Measurements from ENCODE around the gene RBBP9.
"Not testable (repeated sequence)": the region's sequence is repeated elsewhere in the genome, so short reads cannot be mapped to it uniquely, and the experiment has no call there.

Gene RBBP9

DNA sequence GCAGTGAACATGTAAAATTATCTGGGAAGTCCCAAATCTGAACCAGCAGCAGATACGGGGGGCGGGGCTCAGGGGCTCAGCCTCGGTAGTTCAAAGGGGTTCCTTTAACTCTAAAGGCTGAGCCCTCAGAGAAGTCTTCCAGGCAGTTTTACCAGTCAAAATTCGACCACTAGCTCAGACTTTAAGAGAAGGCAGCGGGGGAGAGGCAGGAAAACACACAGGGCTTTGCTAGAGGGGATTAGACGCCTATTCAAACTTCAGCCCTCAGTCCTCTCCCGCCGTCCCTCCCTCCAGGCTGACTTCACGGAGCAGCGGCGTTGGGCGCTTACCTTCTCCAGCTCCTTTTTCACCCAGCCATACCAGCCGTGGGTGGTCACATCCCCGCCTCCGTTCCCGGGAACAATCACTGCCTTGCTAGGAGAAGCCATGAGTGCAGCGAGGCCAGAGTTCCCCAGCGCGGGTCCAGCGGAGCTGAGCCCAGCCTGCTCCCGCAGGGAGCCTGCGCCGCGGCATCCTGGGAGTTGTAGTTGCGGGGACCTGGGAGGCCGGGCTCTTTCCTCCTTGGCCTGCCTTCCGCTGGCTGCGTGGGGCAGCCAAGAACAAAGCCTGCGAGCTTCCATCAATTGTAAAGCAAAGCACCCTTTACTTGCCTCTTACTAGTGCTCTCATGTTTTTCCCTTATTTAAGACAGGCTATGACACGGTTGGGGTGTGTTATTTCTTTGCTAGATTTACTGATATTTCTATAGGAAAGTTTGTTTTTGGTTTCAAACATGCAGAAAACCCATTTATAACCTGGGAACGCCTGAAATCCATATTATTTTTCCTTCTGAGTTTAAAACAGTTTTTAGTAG, at the start of gene RBBP9:
Gene RBBP9 (minus strand): TSS at position 486 of the 853 bp plus-strand sequence. CDS start 58 bp downstream, at position 428.
- DNase-seq (ENCODE audit: low read depth in 2 of 2) = peak; percentile 34 to 63

DNA sequence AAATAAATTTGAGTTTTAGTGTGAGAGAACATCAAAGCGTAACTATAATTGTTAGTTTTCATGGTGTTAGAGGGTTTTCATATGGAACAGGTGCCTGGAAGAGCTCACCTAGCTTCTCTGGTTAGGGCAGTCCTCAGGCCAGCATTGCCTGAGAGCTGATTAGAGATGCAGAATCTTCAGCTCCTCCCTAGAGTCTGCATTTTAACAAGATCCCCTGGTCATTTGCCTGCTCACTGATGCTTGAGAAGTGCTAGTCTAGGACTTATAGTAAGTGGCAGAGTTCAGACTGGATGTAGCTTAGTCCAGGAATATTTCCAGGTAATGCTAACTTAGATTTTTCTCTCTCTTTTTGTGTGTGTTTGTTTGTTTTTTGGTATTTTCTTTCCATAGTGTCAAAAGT, 48.5 kb upstream of the RBBP9 start:
- DNase-seq (ENCODE audit: low read depth in 2 of 2) = no peak

DNA sequence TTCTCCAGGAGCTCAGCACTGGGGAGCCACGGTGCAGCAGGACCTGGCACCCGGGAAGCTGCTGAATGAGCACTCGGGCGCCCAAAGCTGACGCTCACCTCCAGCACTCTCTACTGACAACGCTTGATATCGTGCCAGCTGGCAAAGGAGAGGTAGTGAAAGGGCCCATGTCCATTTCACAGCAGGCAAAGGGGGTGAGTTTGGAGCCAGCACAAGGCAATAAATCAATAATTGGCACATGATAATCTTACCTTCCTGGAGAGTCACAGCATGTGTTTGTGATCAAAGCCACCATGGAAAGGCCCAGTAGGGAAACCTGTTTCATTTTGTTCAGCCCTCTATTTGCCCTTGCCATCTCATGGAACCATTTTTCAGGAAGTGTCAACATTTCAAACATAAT, 46.9 kb upstream of the RBBP9 start:
- DNase-seq (ENCODE audit: low read depth in 2 of 2) = no peak

DNA sequence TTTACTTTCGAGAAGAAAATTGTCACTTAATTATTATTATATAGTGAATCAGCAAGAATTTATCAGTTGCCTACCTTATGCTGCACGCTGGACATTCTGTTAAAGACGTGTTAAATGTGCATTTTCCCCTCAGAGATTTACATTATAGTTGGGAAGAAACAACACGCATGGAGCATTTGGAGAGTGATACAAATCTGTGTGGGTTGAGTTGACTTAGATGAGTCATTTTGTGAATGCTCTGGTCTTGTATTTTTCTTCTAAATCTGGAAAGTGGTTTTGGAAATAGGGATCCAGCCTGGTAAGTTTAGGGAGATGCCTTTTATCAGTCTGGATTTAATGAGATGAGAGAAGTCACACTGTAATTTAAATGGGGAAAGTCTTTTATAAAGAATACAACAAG, 46.2 kb upstream of the RBBP9 start:
- no peak for DNase-seq (ENCODE audit: low read depth in 2 of 2)

DNA sequence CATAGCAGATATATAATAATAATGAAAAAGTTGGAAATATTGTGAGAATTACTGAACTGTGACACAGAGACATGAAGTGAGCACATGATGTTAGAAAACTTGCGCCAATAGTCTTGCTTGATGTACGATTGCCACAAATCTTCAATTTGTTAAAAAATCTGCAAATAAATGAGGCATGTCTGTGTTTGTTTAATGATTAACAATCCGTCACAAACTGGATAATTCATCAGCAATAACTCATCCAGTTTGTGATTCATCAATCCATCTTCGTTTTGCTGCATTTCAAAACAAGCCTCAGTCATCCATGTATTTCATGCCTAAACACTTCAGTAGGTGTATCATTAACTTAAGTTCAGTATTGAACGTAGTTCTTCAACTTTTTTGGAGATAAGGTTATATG, 44.7 kb upstream of the RBBP9 start:
- no peak for DNase-seq (ENCODE audit: low read depth in 2 of 2)

DNA sequence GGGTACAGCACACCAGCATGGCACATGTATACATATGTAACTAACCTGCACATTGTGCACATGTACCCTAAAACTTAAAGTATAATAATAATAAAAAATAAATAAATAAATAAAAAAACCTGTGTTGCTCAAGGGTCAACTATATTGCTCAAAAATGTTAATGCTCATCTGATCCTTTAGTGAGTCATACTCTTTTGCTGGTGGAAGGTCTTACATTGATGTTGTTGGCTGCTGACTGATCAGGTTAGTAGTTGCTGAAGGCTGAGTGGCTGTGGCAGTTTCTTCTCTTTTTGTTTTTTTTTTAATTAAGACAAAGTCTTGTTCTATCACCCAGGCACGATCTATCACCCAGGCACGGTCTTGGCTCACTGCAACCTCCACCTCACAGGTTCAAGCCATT, 40.6 kb upstream of the RBBP9 start:
- DNase-seq (ENCODE audit: low read depth in 2 of 2) = no peak

DNA sequence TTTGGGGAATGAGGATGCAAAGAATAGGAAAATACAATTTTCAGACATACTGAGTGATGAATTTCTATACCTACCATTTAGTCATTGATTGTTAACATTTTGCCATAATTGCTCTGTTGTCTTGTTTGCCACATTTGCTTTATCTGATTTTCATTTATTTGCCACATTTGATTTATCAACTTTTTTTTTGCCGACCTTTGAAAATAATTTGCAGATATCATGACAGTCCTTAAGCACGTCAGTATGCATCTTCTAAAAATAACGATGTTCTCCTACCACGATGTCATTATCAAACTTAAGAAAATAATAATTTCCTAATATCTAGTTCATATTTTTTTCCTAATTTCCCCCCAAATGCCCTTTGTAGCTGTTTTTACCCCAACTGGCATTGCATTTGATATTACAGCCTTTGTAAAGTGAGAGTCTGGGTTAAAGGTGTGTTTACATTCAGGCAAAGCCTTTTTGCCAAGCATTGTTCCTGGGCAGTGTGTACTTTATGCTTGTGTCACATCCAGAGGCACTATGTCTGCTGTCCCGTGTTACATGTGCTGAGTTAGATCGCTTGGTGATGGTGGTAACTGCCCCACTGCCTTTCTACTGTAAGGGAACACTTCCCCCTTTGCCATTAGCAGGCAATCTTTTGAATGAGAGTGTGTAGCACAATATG, 37.1 kb upstream of the RBBP9 start:
- DNase-seq (ENCODE audit: low read depth in 2 of 2) = no peak

DNA sequence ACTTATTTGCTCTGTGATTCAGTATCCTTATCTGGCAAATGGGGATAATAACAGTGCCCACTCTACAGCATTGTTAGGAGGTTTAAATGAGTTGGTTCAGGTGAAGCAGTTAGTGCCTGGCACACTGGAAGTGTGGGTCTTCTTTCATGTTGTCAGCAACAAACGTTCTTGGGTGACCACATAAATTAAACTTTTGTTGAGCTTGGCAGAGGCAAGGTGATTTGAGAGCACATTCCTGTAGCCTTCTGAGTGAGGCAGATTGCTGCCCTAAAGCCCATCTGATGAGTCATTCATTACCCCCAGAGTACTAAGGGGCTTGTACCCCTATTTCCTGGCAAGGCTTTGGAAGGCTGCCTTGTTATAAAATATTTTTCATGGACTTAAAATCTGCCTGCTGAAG, 36.5 kb upstream of the RBBP9 start:
- DNase-seq (ENCODE audit: low read depth in 2 of 2) = no peak

DNA sequence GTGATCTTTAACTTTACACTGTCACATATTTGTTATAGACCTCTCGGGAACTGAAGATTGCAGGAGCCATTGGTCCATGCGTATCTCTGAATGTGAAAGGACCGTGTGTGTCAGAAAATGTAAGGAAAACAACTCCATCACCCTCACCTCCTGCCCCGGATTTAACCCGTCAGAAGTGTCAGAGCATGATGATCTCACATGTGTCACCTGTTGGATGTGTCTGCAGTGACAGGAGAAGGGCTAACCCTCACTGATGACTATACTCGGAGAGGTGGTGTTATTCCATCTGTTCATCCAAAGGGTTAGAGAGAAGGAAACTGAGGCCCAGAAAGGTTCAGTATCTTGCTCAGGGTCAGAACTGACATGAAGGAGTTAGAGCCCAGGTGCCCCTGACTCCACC, 35.6 kb upstream of the RBBP9 start:
- DNase-seq (ENCODE audit: low read depth in 2 of 2) = no peak

DNA sequence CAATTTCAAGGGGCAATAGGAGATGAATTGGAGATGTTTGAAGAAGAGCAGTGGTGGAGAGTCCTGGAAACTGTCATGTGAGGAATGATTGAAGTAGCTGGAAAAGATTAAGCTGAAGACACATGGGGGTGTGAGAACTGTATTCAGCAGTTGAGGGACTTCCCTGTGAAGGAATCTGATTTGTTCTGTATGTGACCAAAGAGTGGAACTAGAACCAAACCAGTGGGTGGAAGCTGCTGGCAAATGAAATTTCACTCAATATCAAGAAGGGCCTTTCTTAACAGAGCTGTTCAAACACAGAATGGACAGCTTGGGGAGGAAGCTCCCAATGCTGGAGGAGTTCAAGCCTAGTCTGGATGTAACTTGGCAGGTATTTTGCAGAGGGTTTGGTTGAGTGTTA, 32.0 kb upstream of the RBBP9 start:
- DNase-seq (ENCODE audit: low read depth in 2 of 2) = no peak

DNA sequence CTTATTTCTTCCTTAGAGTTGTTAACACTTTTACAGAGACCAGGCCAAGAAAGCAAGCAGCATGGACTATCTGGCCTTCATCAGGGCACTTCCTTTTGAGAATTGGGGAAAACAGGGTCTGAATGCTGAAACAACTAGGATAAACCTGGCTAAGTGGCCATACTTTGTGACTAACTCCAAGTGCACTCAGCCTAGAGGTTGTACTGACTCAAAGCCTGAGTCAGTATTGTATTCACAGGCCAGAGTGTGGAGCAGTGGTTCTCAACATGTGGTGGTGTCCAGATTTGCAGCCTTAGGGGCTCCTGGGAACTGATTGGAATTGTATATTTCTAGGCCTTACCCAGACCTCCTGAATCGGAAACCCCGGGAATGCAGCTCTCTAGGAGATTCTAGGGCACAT, 30.8 kb upstream of the RBBP9 start:
- no peak for DNase-seq (ENCODE audit: low read depth in 2 of 2)

DNA sequence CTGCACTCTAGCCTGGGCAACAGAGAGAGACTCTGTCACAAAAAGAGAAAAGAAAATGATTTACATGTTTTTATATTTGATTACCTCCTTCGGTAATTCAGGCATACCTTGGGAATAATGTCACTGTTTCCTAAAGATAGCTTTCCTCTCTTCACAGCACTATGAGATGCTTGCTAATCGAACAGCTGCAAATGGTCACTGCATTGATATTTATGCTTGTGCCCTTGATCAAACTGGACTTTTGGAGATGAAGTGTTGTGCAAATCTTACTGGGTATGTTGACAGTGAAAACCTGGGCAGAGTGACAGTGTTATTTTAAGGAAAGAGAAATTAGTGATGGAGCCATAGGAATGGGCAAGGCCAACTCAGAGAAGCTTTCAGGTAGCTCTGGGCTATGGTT, 30.3 kb upstream of the RBBP9 start:
- DNase-seq (ENCODE audit: low read depth in 2 of 2) = no peak

DNA sequence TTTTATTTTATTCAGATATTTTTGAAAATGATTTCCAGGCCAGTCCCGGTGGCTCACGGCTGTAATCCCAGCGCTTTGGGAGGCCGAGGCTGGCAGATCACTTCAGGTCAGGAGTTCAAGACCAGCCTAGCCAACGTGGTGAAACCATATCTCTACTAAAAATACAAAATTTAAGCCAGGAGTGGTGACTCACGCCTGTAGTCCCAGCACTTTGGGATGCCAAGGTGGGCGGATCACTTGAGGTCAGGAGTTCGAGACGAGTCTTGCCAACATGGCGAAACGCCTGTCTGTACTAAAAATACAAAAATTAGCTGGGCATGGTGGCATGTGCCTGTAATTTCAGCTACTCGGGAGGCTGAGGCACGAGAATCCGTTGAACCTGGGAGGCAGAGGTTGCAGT, 29.7 kb upstream of the RBBP9 start:
- DNase-seq (ENCODE audit: low read depth in 2 of 2) = not testable (repeated sequence)

DNA sequence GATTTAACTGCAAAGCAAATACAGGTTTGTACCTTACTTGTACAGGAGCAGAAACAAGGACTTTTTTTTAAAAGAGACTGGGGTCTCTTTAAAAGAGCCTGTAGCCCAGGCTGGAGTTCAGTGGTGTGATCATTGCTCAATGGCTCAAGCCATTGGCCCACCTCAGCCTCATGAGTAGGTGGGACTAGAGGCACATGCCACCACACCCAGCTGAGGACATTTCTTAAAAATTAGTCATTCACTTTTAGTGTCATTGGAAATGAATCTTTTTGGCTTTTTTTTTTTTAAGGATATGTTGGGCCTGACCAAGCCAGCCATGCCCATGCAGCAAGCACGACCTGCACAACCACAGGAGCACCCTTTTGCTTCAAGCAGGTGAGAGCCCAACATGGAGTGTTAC, 27.6 kb upstream of the RBBP9 start:
- DNase-seq (ENCODE audit: low read depth in 2 of 2) = no peak

DNA sequence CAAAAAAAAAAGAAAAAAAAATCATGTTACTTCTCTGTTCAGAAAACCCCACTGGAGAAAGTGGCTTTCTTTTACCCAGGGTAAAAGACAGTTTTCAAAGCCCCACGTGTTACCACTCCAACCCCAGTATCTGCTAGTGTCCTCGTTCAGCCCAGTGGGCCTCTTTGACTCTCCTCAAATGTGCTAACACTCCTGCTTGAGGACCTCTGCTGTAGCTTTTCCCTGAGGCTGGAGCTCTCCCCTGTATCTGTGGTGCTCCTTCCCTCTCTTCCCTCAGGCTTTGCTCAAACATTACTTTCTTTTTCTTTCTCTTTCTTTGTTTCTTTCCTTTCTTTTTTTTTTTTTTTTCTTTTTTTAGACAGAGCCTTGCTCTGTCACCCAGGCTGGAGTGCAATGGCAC, 26.0 kb upstream of the RBBP9 start:
- no peak for DNase-seq (ENCODE audit: low read depth in 2 of 2)

DNA sequence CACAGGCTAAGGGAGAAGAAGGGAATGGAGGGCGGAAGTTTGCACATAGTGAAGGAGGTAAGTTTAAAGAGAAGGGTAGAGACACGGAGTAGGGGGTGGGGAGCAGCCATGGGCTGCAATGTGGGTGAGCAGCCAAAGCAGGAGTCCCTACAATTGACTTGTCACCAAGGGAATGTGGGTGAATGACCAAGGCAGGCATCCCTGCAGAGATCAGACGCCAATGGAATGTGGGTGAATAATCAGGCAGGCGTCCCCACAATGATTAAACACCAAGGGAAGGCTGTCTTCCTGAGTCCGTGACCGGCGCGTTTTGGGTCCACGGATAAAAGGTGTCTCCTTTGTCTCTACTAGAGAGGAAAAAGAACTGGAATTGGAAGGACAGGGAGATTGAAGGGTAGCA, 25.0 kb upstream of the RBBP9 start:
- not testable (repeated sequence) for DNase-seq (ENCODE audit: low read depth in 2 of 2)

DNA sequence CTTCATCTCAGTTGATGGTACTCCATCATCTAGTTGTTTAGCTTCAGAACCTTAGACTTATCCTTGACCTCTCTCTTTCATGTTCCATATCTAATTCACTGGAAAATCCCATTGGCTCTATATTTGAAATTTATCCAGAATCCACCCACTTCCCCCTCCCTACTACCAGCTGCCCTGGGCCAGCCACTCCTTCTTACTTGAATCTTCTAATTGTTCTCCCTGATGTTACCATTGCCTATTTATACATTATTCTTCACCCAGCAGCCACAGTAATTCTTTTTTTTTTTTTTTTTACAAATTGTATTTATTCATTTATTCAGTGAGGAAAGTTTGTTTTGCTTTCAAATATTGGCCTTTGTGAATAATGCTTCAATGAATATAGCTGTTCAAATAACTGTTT, 18.9 kb upstream of the RBBP9 start:
- no peak for DNase-seq (ENCODE audit: low read depth in 2 of 2)

DNA sequence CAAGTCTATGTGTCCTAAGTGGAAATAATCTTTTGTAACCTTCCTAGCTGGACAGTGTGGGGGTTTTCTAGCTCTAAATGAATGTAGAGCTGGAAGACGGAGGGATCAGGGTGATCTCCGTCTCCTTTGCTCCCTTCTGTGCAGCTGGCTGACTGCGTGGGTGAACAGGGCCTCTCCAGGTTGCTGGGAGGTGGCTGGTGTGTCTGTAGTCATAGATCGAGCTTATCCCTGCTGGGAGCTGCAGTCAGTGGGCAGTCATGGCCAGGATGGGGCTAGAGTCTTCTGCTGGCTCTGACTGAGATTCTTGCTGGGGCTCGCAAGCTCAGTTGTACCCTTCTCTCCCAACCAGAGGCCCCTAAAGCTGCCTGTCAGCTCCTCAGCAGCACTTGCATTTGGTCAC, 17.1 kb upstream of the RBBP9 start:
- DNase-seq (ENCODE audit: low read depth in 2 of 2) = no peak

DNA sequence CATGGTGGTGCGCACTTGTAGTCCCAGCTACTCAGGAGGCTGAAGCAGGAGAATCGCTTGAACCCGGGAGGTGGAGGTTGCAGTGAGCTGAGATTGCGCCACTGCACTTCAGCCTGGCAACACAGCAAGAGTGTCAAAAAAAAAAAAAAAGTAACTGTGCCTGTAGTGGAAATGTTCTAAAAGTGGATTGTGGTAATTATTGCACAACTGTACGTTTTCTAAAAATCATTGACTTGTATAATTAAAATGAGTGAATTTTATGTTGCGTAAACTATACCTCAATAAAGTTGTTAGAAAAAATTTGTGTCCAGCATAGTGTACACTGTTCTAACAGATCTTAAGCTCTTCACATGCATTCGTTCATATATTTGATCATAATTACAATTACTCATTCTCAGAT, 16.2 kb upstream of the RBBP9 start:
- no peak for DNase-seq (ENCODE audit: low read depth in 2 of 2)

DNA sequence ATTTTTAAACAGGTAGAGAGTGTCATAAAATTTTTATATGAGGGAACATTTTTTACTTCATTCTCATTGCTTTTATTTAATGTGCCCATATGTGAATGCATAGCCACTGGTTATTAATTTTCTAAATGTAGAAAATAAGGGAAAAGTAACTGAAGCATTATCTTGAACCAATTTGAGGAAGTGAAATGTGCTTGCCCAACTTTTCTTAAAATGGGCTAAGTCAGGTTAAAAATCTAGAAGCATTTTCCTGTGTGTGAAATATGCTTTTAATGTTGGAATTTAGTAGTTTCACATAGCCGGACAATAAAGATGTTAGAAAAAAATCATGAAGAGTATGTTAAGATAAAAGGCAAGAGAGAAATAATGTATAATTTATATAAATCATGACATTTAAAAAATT, 14.5 kb upstream of the RBBP9 start:
- no peak for DNase-seq (ENCODE audit: low read depth in 2 of 2)

DNA sequence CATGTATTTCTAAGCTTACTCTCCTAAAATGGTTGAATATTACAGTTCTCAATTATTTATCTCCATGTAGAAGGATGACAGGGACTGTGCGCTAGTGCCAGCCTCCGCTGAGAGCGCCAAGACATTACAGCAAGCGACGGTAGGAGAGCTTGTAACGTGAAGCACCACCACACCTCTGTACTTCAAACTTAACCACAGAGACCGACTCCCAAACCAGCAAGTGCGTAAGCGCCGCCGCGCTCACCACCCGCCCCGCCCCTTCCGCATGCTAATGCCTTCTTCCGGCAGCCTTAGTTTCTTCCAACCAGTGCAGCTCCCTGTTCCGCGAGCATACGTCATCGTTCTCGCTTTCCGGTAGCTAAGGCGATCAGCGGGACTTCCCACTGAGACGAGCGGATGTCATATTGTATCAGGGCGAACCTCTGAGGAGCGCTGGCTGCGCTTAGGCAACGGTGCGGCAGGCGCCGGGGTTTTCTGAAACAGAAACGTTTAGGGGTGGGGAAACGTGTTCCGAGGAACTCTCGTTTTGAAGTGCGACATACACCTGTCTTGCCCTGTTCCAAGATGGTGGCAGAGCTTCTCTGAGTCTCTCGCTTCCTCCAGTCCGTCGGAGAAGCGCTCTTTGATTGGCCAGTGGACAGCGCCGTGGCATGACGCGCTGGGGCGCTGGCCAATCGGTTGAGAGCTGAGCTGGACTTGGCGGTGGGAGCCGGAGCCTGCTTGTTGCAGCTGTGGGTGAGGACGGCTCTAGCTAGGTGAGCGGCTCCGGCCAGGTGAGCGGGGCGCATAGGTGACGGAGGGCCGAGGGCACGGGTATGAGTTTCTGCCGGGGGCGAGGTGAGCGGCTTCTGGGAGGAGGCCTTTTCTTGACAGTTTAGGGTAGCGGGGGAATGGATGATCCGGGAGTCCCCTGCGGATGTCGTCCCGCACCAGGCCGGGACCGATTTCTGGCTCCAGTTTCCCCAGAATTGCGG, 10.5 kb upstream of the RBBP9 start, which contains the start of gene SEC23B:
Gene SEC23B (plus strand): TSS at position 723 of the 974 bp plus-strand sequence. CDS start 2,896 bp downstream, outside the sequence.
- DNase-seq (ENCODE audit: low read depth in 2 of 2) = peak; percentile 96 to 97

DNA sequence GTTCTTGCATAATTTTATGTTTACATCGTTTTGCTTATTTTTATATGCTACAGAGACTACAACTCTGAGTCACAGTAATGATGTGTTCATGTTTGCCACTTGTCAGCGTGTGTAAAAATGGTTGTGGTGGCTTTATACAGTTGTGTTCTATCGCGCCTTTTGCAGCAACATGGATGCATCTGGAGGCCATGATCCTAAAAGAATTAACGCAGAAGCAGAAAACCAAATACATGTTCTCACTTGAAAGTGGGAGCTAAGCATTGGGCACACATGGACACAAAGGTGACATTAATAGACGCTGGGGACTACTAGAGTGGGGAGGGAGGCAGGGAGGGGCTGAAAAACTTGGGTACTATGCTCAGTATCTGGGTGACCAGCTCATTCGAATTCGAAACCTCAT, 9.7 kb upstream of the RBBP9 start:
- DNase-seq (ENCODE audit: low read depth in 2 of 2) = no peak
